NK-92 (cell line): ENCODE measurements around the gene SFMBT2.
"Not testable (repeated sequence)": the region's sequence is repeated elsewhere in the genome, so short reads cannot be mapped to it uniquely, and the experiment has no call there.

Source experiments
- DNase-seq: peaks from one replicate; lab custom pipeline; 2025; ENCODE audit not compliant: unreplicated experiment; lab: John Stamatoyannopoulos, UW

The SFMBT2 gene

DNA sequence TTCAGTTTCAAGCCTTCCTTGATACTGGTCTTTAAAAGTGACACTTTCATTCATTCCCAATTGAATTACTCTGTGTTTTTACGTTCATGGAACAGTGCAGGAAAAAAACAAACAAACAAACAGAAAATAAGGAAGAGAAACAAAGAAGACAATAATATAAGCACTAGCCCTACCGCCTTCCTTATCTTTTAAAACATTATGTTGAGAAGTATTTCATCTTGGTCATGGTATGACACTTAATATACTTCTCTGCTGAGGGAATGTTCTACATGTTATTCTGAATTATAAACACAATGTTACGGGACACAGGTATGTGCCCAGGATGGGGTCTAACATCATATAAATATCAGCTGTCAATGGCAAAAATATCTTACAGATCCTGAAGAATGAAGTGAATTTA is 176.7 kb downstream of the SFMBT2 start:
- DNase-seq, result no peak

DNA sequence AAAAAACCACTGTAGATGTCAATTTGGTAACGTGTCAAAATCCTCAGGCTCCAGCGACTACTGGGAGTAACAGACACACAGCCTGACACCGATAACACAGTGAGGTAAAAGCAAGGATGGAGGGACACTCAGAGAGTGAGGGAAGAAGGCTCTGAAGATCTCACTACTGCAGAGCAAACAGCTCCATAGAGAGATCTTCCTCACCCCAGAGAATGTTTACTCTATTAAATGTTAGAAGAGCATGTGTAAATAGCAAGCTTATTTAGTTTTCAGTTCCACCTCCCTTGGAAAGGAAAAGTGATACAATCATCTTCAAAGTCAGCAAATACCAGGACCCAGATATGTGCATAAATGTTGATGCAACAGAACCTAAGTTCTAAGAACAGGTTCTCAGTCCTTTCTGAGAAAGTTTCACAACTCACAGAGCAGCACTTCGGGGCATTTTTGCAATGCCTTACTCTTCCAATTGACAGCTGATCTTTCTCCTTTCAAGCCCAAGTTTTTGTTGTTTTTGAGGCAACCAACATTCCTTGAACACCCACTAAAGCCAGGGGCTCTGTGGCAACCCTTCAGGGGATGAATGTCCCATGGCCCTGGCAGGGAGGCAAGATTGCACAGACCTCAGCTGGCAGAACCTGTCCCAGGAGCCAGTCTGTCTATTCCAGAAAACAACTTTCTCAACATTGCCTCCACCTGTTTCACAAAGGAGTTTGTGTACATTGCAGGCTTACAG is 177.4 kb downstream of the SFMBT2 start:
- no peak for DNase-seq

DNA sequence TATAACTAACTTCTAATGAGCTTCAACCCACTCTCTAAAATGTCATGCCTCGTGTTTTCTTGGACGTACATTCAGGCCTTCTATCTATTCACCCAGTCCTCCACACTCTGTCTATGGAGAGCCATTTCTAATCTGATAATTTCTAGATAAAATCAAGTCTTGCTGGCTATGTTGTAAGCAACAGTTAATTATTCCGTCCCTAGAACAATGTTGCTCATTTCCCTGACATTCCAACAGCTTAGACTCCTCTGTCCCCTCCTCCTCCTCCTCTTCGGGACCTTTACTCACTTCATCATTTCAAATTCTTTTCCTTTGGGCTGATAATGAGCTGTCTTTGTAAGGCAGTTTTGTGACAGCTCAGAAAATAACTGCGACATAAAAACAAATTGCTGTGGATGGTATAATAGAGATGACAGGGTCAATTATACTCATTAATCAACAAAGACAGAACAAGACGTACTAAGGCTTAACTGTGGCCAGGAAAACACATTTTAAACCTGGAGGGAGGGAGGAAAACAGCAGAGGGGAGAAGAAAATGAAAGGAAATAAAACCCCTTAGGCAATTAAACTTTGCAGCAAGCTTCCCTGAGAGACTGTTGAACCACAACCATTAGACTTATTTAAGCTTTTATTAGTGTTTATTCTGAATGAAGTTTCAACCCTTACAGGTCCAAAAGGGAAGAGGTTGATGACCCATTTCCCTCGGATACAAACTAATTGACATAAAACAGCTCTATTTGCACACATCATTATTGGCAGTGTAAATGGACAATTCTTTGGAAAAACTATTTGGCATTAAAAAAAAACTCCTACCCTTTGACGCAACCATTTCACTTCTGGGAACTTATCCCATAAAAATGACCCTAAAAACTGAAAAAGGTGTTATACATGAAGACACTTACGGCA is 179.1 kb downstream of the SFMBT2 start:
- no peak for DNase-seq

DNA sequence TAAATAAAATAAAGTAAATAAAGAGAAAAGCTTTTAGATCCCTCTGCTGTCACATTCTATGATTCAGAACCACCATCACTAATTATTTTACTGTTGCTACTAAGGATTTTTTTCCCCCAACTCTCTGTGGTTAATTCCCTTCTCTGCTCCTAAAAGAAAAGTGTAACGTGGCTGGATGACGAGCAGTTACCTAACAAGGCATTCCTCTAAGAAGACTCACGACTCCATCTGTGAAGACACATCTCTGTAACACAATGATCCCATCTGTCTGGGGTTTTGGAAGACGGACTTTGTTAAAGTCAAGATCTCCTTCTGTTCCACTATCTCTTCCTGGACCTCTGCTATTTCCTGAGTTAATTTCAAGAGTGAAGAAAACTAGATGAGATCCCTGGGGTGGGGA is 179.9 kb downstream of the SFMBT2 start:
- no peak for DNase-seq

DNA sequence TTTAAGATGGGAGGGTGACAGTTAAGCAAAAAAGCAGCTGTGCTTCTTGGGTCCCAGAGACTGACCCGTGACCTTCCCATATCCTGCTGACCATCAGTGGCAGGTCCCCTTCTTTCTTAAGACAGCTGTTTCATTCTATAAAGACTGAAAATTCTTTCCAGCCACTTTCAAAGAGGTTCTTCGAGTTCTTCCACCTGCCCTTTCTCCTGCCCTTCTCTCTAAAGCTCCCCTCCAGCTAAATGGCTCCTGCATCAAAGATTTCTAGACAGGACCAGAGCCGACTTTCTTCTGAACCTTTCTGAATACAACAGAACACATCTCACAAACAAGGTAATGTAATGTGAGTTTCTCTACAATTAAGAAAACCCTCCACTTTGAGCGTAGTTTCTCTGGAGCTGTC is 180.8 kb downstream of the SFMBT2 start:
- no peak for DNase-seq

DNA sequence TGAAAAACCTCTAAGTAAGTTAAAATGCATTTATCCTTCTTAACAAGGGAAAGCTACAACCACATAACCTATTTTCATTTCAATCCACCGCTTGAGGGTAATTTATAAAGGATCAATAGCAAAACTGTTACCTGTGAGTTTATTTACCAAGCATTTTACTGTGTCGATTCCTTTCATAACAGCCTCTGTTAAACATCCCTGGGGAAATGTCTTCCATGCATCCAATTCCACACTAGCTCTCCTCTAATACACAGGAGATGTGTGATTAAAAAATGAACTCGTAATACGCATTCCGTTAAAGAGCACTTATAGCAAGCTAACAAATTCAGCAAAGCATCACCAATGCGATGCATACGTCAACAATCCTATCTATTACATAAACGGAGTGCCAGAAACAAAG is 185.7 kb downstream of the SFMBT2 start:
- DNase-seq, result no peak

DNA sequence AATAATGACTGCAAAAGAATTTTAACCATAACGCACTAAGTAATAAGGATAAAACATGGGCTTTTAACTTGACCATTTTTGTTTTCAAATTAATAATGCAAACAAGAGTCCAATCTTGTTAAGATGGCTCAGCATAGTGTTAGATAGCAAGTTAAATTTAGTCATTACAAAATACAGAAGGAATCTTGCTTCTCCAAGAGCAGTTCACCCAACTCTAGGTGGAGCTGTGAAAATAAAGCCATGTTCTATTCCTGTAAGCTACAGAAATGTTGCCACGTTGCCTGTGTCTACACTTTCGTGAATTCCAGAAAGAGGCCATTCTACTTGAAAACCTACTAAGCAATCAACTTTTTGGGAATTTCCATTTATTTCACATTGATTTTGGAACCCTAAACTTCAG is 191.9 kb downstream of the SFMBT2 start:
- no peak for DNase-seq

DNA sequence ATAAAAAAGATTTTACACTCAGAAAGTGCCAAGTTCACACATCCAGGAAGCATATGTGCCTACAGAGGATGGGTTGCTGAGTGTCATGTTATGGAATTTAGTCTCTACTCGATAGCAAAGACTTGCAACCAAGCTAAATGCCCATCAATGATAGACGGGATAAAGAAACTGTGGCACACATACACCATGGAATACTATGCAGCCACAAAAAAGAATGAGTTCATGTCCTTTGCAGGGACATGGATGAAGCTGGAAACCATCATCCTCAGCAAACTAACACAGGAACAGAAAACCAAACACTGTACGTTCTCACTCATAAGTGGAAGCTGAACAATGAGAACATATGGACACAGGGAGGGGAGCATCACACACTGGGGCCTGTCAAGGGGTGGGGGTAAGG is 198.1 kb downstream of the SFMBT2 start:
- DNase-seq, result not testable (repeated sequence)

DNA sequence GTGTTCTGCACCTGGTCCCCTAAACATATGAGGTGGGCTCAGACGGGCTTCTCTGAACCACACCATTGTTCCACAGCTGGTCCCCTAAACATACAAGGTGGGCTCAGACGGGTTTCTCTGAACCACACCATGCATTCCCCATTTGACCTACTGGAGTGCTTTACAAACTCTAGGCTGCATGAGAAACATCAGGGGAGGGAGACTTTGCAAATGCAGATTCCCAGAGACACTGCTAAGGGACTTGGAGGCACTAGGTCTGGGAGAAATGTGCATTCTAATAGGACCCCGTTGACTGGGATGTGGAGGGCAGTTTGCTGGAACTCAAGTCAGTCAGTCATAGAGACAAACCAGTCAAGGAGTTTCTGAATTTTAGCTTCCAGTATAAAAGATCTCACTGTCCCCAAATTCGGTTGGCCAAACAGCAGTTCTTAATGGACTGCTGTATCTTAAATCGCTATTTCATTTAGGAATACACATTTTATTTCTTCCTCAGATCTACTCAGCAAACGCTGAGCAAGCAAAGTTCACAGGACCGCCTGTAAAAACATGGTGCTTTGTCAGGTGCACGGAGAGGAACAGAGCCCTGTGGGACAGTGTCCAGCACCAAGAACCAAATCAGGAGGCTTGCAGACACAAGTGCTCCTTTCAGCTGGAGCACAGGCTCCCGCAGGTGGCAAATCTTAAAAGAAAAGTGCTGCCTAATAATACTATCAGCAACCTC is 198.8 kb downstream of the SFMBT2 start:
- DNase-seq, result no peak

DNA sequence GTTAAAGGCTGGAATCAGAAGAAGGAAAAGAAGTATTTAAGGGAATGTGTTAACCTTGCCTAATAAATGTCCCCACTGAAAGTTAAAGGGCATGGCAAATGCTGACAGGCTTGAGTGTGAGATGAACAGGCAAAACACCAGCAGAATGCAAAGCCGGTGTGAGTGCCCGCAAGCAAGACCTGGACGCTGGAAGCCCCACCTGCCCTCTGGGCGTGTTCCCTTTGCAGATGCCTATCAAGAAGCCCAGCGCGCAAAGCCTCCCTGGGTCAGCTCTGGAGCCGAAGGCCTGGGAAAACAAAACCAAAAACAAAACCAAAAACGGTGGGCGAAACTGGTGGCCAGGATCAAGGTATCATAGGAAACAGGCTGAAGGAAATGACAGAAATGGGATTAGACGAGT is 200.3 kb downstream of the SFMBT2 start:
- DNase-seq, result no peak

DNA sequence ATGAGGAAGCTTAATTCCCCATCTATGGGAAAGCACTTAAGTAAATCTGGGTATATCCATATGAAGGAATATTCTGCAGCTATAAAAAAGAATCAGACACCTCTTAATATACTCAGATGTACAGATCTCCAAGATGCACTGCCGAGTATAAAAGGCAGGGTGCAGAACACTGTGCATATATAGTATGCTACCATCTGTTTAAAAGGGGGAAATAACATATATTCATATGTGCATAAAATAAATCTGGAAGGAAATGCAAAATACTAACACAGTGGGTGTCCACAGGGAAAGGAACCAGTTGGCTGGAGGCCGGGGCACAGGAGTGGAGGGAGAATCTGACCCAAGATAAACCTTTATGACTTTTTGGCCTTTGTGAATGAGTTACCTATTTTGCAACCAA is 201.4 kb downstream of the SFMBT2 start:
- no peak for DNase-seq

DNA sequence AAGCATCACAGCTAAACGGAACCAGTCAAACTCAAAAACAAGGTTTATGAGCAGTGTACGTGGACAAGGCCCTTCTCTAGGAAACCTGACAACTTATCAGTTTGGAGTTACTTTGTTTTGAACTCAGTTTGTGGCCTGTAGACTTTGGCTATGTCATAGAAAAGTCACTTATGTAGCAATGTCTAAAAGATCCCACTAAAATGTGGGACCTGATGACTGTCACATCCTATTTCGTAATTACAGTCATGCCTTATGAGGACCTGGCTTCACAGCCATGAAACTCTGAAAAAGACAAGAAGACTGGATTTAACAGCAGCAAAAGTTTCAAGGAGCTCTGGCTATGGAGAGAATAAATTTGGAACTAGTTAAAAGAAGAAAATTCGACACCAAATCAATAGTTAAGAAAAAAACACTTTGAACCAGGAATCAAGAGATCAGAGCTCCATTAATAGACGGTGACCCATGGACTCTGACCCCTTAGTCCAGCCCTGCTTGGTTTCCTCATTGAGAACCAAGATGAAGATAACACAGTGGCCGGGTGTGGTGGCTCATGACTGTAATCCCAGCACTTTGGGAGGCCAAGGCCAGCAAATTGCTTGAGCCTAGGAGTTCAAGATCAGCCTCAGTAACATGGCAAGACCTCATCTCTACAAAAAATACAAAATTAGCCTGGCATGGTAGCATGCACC is 204.3 kb downstream of the SFMBT2 start:
- no peak for DNase-seq

DNA sequence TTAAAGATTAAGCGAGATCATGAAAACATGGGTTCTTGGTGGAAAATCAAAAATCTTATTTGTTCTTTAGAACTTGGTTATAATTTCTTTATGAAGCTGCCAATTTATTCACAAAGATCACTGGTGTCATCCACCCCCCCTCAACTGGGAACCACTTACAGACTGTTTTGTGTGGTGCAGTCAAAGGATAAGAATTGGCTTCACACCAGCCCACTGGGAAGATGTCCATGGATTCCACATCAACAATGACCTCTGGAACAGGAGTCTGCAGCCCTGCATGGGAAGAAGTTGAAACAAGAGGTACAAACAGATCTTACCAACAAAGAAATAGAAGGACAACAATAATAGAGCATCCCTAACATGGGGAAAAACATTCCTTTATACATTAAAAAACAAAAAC is 205.2 kb downstream of the SFMBT2 start:
- no peak for DNase-seq

DNA sequence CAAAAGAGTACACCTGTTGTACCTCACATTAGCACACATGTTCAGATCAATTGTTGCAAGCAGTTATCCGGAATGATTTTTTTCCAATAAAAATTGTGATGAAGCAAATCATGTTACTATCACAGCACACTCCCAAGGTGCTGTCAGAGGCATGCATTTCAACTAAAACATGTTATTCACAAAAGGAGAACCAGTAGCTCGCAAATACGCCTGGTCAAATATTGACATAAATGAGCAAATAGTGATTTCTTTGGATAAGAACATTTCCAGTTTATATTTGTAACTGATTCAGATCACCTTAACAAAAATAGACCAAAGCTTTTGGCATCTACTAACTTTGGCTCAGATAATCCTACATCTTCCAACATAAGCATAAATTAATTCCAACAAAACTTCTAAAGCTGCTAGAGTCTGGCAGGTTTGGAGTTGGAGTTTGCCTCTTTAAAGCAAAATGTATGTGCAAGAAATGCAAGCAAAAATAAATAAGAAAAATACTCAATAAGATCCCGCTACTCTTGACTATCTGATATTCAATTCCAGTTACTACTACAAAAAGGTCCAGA is 208.0 kb downstream of the SFMBT2 start:
- DNase-seq, result no peak

DNA sequence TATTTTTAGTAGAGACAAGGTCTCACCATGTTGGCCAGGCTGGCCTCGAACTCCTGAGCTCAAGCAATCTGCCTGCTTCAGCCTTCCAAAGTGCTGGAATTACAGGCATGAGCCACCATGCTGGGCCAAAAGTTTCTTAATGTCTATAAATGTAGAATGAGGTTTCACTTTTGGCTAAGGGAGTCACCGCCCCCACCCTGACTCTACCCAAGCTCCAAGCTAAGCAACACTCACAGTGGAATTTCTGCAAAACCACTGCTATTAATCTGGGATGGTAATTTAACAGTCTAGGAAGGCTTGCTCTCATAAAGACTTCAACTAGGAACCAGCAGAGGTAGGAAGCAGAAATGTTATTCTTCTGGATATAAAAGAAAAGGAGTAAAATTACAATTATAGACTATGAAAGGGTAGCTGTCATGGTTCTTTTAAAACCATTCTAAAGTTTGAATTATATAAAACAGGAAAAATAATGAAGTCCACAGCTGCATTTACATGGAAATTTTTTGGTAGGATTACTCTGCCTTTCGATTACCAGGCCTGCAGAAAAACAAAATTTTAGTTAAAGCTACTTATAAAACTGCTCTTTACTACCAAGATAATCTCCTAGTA is 211.6 kb downstream of the SFMBT2 start:
- no peak for DNase-seq

DNA sequence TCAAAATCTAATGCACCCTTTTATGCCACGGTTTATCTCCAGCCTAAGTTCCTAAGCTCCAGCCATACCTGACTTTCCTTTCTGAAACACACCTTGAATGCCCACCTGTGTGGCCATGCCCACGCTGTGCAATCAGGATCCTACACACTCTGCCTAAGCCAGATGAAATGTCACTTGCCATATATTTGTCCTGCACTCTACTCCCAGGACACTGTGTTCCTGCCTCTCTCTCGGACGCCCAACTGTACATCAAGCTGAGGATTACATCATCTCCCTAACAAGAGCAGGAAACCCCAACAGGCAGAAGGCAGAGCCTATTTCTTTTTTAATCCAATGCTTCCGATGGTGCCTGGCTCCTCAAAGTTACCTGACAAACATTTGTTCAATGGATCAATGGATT is 214.6 kb downstream of the SFMBT2 start:
- no peak for DNase-seq

DNA sequence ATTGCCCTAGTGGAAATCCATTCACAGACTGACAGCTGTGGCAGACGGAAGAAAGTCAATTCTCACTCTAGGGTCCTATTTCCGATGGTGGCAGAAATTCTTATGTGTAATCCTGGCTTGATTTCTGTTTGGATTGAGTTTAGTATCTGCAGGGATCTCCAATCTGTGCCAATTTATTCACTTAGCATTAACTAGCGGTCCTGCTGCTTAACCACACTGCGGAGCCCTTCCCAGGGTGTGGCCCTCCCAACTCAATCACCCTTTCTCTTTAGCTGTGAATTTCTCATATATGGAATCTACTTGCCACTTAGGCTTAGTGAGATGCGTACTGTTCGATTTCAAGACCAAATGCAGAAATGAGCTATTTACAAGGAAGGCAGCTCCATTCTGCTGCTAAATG is 215.7 kb downstream of the SFMBT2 start:
- DNase-seq, result no peak

DNA sequence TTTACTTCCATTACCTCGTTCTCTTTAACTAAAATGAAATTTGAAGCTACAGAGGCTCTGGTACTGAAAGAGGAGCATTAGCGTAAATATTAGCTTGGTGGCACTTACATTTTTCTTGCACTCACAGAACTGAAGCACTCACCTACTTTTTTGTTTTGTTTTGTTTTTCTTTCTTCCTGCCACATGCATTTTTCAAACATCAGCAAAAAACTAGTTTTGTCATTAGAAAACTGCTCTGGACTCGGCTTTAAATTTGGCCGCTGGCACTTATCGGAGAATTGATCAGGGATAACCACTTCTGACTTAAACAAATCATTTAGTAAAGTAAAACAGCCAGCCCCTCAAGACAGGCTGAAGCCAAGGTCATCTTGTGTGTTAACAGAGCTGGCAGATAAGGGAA is 216.3 kb downstream of the SFMBT2 start:
- DNase-seq, result no peak

DNA sequence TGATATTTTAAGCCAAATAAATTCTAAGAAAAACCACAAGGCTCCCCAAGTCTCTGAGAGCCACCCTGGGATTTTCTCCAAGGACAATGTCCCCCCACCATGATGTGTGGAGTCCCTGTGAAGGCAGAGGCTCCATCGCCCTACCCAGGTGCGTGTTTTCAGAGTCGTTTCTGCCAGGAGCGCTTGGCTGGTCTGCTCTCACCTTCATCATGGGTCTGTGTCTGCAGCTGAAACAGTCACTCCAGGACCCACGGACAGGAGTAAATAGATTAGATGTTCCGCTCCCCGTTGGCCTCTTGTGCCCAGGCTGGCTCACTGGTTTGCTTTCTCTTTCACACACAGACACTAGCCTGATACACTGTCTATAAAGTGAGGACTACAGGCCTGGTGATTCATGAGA is 217.5 kb downstream of the SFMBT2 start:
- no peak for DNase-seq

DNA sequence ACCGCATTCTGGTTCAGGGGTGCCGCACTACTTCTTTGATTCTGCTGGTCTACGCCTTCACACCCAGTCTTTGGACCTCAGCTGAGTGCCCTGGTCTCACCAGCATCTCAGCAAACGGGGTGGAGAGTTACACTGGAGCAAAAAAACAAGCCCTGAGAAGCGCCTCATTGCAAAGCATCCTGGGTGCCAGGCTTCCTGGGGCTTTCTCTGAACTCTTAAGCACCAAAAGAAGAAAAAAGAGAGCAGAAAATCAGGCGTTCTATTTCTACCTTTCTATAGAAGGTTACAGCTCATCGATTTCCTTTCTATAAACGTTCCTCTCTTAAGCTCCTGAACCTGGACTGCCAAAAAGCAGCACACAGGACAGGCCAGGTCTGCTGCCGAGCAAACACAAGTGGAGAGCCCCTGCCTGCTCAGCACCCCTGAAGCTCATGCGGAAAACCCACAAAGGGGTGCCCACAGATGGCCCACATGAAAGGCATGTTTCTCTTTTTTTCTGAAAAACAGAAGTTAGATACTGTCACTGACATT is 217.9 kb downstream of the SFMBT2 start:
- no peak for DNase-seq
